ENCODE measurements around the gene GNG3.
"Not testable (repeated sequence)": the region's sequence is repeated elsewhere in the genome, so short reads cannot be mapped to it uniquely, and the experiment has no call there.

GNG3 gene

GRCh38 chr11:62707277-62707861 lies at the start of gene GNG3, which contains the start of gene BSCL2:
Gene GNG3 (plus strand): TSS chr11:62707676. CDS start chr11:62708296, 620 bp downstream.
Gene BSCL2 (minus strand): TSS chr11:62707424. CDS start chr11:62707195, 229 bp downstream.
- peak; percentile 63 for DNase-seq (ENCODE audit: low spot score)

GRCh38 chr11:62664405-62665074 lies 42.9 kb upstream of the GNG3 start:
- no peak for DNase-seq (ENCODE audit: low spot score)

- DNase-seq (ENCODE audit: low spot score) = peak; percentile 93
These were observed 42.3 kb upstream of the GNG3 start, which contains the start of the genes C11orf98 and CSKMT for GRCh38 chr11:62665075-62665598. Gene C11orf98 (minus strand): TSS chr11:62665210. CDS start chr11:62665169, 41 bp downstream. Gene CSKMT (plus strand): TSS chr11:62665312. CDS start chr11:62665880, 568 bp downstream.

- DNase-seq (ENCODE audit: low spot score) = no peak
These were observed 41.7 kb upstream of the GNG3 start for GRCh38 chr11:62665599-62666258.

- no peak for DNase-seq (ENCODE audit: low spot score)
These were observed 41.1 kb upstream of the GNG3 start for GRCh38 chr11:62666259-62666926.

- no peak for DNase-seq (ENCODE audit: low spot score)
These were observed 40.0 kb upstream of the GNG3 start for GRCh38 chr11:62667460-62667859.

GRCh38 chr11:62669420-62670161 lies 37.9 kb upstream of the GNG3 start:
- DNase-seq (ENCODE audit: low spot score) = no peak

GRCh38 chr11:62671236-62671607 lies 36.3 kb upstream of the GNG3 start:
- DNase-seq (ENCODE audit: low spot score) = no peak

GRCh38 chr11:62671608-62672389 lies 35.7 kb upstream of the GNG3 start, which contains the start of the genes LBHD1 and UQCC3:
Gene LBHD1 (minus strand): TSS chr11:62672267. CDS start chr11:62670031, 2,236 bp downstream.
Gene UQCC3 (plus strand): TSS chr11:62671673. CDS start chr11:62671746, 73 bp downstream.
- peak; percentile 86 for DNase-seq (ENCODE audit: low spot score)

GRCh38 chr11:62673196-62673525 lies 34.3 kb upstream of the GNG3 start:
- no peak for DNase-seq (ENCODE audit: low spot score)

GRCh38 chr11:62675415-62675814 lies 32.1 kb upstream of the GNG3 start:
- not testable (repeated sequence) for DNase-seq (ENCODE audit: low spot score)

- no peak for DNase-seq (ENCODE audit: low spot score)
These were observed 30.8 kb upstream of the GNG3 start for GRCh38 chr11:62676698-62677097.

GRCh38 chr11:62677156-62677555 lies 30.3 kb upstream of the GNG3 start:
- DNase-seq (ENCODE audit: low spot score) = no peak

GRCh38 chr11:62677714-62678113 lies 29.8 kb upstream of the GNG3 start:
- DNase-seq (ENCODE audit: low spot score) = no peak

- DNase-seq (ENCODE audit: low spot score) = no peak
These were observed 29.1 kb upstream of the GNG3 start for GRCh38 chr11:62678433-62678769.

- DNase-seq (ENCODE audit: low spot score) = peak; percentile 85
These were observed 28.4 kb upstream of the GNG3 start, which contains the start of gene UBXN1 for GRCh38 chr11:62678770-62679696. Gene UBXN1 (minus strand): TSS chr11:62679073. CDS start chr11:62678923, 150 bp downstream.

- no peak for DNase-seq (ENCODE audit: low spot score)
These were observed 26.6 kb upstream of the GNG3 start for GRCh38 chr11:62680825-62681240.

GRCh38 chr11:62682518-62682917 lies 25.0 kb upstream of the GNG3 start:
- no peak for DNase-seq (ENCODE audit: low spot score)
